HepG2 (cell line): ENCODE data around the gene SP7. TPM values are rescaled to one million over a fixed set of nuclear protein-coding genes. Genes with fewer than 3 reads are reported as not detected.
A peak's percentile ranks its signal among the peaks of the same experiment; 100 is the strongest.

Experiments used
- CBX2 ChIP-seq, 2 experiments: fragments of 200-600 bp in 1 of 2; sonication (generic); formaldehyde crosslinking in 1 of 2; IDR thresholded peaks; 2 replicates each; pipeline versions ENCODE4 v1.7.0 to v1.8.1; 2018 to 2022; ENCODE audit warnings: low read depth in 2 of 2, low read length in 1 of 2, mild to moderate bottlenecking in 1 of 2, missing genetic modification reagents in 1 of 2
- DRAP1 ChIP-seq: IDR thresholded peaks from 2 replicates; pipeline ENCODE4 v1.6.1; 2016; ENCODE audit warnings: missing genetic modification reagents, missing compliant biosample characterization
- ELF3 ChIP-seq: IDR thresholded peaks from 2 replicates; pipeline ENCODE4 v1.6.1; 2016; ENCODE audit warnings: missing genetic modification reagents, missing compliant biosample characterization
- ETS1 ChIP-seq: sonication (generic); formaldehyde crosslinking; IDR thresholded peaks from 2 replicates; pipeline ENCODE4 v1.4.0; 2020; ENCODE audit warnings: missing genetic modification reagents
- ETV5 ChIP-seq: IDR thresholded peaks from 2 replicates; pipeline ENCODE4 v1.6.1; 2018; ENCODE audit warnings: missing biosample characterization, missing genetic modification reagents, inconsistent platforms, borderline replicate concordance
- HNRNPH1 ChIP-seq: fragments of 200-400 bp; formaldehyde crosslinking; optimal IDR thresholded peaks from 2 replicates; pipeline ENCODE3; 2017; ENCODE audit warnings: mild to moderate bottlenecking, low read depth, low read length
- HNRNPK ChIP-seq: fragments of 200-400 bp; formaldehyde crosslinking; IDR thresholded peaks from 2 replicates; pipeline ENCODE4 v1.6.1; 2018; ENCODE audit warnings: low read length, low read depth, moderate library complexity, mild to moderate bottlenecking; ENCODE audit not compliant: poor library complexity, severe bottlenecking
- KDM5A ChIP-seq: fragments of 200-600 bp; sonication (generic); IDR thresholded peaks from 2 replicates; pipeline ENCODE4 v1.7.0; 2018; ENCODE audit warnings: antibody characterized with exemption, mild to moderate bottlenecking, low read length, borderline replicate concordance
- MEIS2 ChIP-seq: sonication (generic); formaldehyde crosslinking; IDR thresholded peaks from 2 replicates; pipeline ENCODE4 v1.9.0; 2021; ENCODE audit warnings: mild to moderate bottlenecking, missing genetic modification reagents
- PHF21A ChIP-seq: sonication (generic); formaldehyde crosslinking; IDR thresholded peaks from 2 replicates; pipeline ENCODE4 v1.5.0; 2020; ENCODE audit warnings: mild to moderate bottlenecking, missing genetic modification reagents
- RAD21 ChIP-seq: fragments of 450-650 bp; formaldehyde crosslinking; IDR thresholded peaks from 2 replicates; pipeline ENCODE4 v1.5.0; 2020; ENCODE audit warnings: mild to moderate bottlenecking
- SMAD1 ChIP-seq: sonication (generic); formaldehyde crosslinking; IDR thresholded peaks from 2 replicates; pipeline ENCODE4 v1.4.0; 2020; ENCODE audit warnings: missing genetic modification reagents, low read depth, mild to moderate bottlenecking, borderline replicate concordance
- SMARCE1 ChIP-seq: fragments of 450-650 bp; IDR thresholded peaks from 2 replicates; pipeline ENCODE4 v1.6.1; 2017; ENCODE audit warnings: borderline replicate concordance
- SNRNP70 ChIP-seq: fragments of 200-400 bp; formaldehyde crosslinking; IDR thresholded peaks from 2 replicates; pipeline ENCODE4 v1.6.1; 2017; ENCODE audit warnings: mild to moderate bottlenecking, low read depth, low read length, moderate library complexity
- SP2 ChIP-seq: sonication (generic); formaldehyde crosslinking; IDR thresholded peaks from 2 replicates; pipeline ENCODE4 v1.5.1; 2020; ENCODE audit warnings: mild to moderate bottlenecking, missing genetic modification reagents
- TBL1XR1 ChIP-seq: fragments of 150-350 bp; IDR thresholded peaks from 2 replicates; pipeline ENCODE4 v1.6.1; 2014; ENCODE audit warnings: borderline replicate concordance, low read length; ENCODE audit not compliant: partially characterized antibody
- THAP11 ChIP-seq: IDR thresholded peaks from 2 replicates; pipeline ENCODE4 v1.6.1; 2016; ENCODE audit warnings: missing biosample characterization, missing genetic modification reagents
- ZBTB4 ChIP-seq: sonication (generic); formaldehyde crosslinking; IDR thresholded peaks from 2 replicates; pipeline ENCODE4 v1.4.0; 2020; ENCODE audit warnings: missing genetic modification reagents, mild to moderate bottlenecking, borderline replicate concordance
- ZNF276 ChIP-seq: sonication (generic); formaldehyde crosslinking; IDR thresholded peaks from 2 replicates; pipeline ENCODE4 v1.4.0; 2020; ENCODE audit warnings: mild to moderate bottlenecking, low read depth, missing genetic modification reagents
- ZNF496 ChIP-seq: sonication (generic); formaldehyde crosslinking; IDR thresholded peaks from 2 replicates; pipeline ENCODE4 v1.8.1; 2023; ENCODE audit warnings: mild to moderate bottlenecking, moderate library complexity, missing genetic modification reagents; ENCODE audit not compliant: insufficient replicate concordance
- ZNF501 ChIP-seq: sonication (generic); formaldehyde crosslinking; IDR thresholded peaks from 2 replicates; pipeline ENCODE4 v1.5.1; 2020; ENCODE audit warnings: mild to moderate bottlenecking, moderate library complexity, missing genetic modification reagents
- ZNF781 ChIP-seq: sonication (generic); formaldehyde crosslinking; IDR thresholded peaks from 2 replicates; pipeline ENCODE4 v1.5.1; 2020; ENCODE audit warnings: borderline replicate concordance, mild to moderate bottlenecking, missing genetic modification reagents; ENCODE audit errors: not compliant biosample characterization
- polyA plus RNA-seq, 8 experiments: library from polyadenylated mRNA; depleted of rRNA in 3 of 8; stranded (reverse) in 7 of 8; unstranded in 1 of 8; fragments of >200 nt; fragmentation: Illumina TruSeq in 4 of 8; extraction: Trizol in 4 of 8; gene quantifications; 2 replicates each; pipeline versions ENCODE4 v1.2.1 to v1.2.3, GENCODE V29; 2011 to 2016; ENCODE audit warnings: low read depth in 4 of 8, missing spikeins in 1 of 8, mixed read lengths in 1 of 8; ENCODE audit not compliant: insufficient read depth in 1 of 8
- total RNA-seq, 5 experiments: library from RNA; depleted of rRNA; stranded (reverse); fragments of >200 nt; fragmentation: Illumina TruSeq; extraction: Trizol; gene quantifications; 2 replicates each; pipeline ENCODE4 v1.2.3, GENCODE V29; 2016; ENCODE audit warnings: low read depth in 1 of 5

Gene SP7
- total and polyA plus RNA-seq, 2 of the 13 experiments (the other 11 are each of a cell fraction or from before 2014, with no cell fraction given): not detected

GRCh38 chr12:53379389-53380103, 43.4 kb upstream of the SP7 start (continued):
- TF ChIP-seq SMAD1 (CRISPR knock-in tag) (no peak), ETS1 (CRISPR knock-in tag) (no peak), MEIS2 (no peak), ELF3 (peak; percentile 60), ZNF781 (CRISPR knock-in tag) (no peak), THAP11 (peak; percentile 83), ZNF496 (CRISPR knock-in tag) (no peak), ZNF276 (CRISPR knock-in tag) (no peak), PHF21A (peak; percentile 67; the same call in 1 of the 2 replicates), HNRNPK (no peak), DRAP1 (peak; percentile 29; the same call in 1 of the 2 replicates), SMARCE1 (no peak), RAD21 (CRISPR knock-in tag) (no peak), ZBTB4 (CRISPR knock-in tag) (peak; percentile 99), SP2 (CRISPR knock-in tag) (peak; percentile 99), TBL1XR1 (no peak), ZNF501 (peak; percentile 58; the same call in 1 of the 2 replicates), KDM5A (no peak; the same call in 1 of the 2 replicates), ETV5 (CRISPR knock-in tag) (peak; percentile 49; the same call in 1 of the 2 replicates), HNRNPH1 (no peak), SNRNP70 (no peak), CBX2 (IDR thresholded peaks at IDR 0.05; ENCODE audit: low read depth, low read length) (no peak), CBX2 (CRISPR knock-in tag; IDR thresholded peaks at IDR 0.05; ENCODE audit: low read depth) (no peak)
